IPS-20b (cell line): ENCODE measurements around the gene CCDC185.
"Not testable (repeated sequence)": the region's sequence is repeated elsewhere in the genome, so short reads cannot be mapped to it uniquely, and the experiment has no call there.

Source experiments
- H3K27ac ChIP-seq: one replicate; pipeline ENCODE4 v1.5.1; 2013; ENCODE audit warnings: low read length
- H3K27me3 ChIP-seq: 2 replicates; pipeline ENCODE4 v1.6.1; 2013; ENCODE audit warnings: mild to moderate bottlenecking, low read length, inconsistent platforms; ENCODE audit not compliant: insufficient read depth
- H3K36me3 ChIP-seq: 2 replicates; pipeline ENCODE4 v1.6.1; 2013; ENCODE audit warnings: low read depth, mild to moderate bottlenecking, inconsistent platforms, low read length, moderate library complexity; ENCODE audit not compliant: insufficient read depth
- H3K4me1 ChIP-seq: 2 replicates; pipeline ENCODE4 v1.6.1; 2013; ENCODE audit warnings: mild to moderate bottlenecking, control low read depth, inconsistent platforms, low read length, moderate library complexity; ENCODE audit not compliant: insufficient read depth
- H3K4me3 ChIP-seq: 2 replicates; pipeline ENCODE4 v1.5.1; 2013; ENCODE audit warnings: mild to moderate bottlenecking, low read length, inconsistent platforms
- H3K9ac ChIP-seq: 2 replicates; pipeline ENCODE4 v1.6.1; 2013; ENCODE audit warnings: low read depth, mild to moderate bottlenecking, inconsistent platforms, low read length, moderate library complexity
- H3K9me3 ChIP-seq: 2 replicates; pipeline ENCODE4 v1.6.1; 2013; ENCODE audit warnings: mild to moderate bottlenecking, low read depth, low read length, inconsistent platforms; ENCODE audit not compliant: insufficient read depth

The CCDC185 gene

DNA sequence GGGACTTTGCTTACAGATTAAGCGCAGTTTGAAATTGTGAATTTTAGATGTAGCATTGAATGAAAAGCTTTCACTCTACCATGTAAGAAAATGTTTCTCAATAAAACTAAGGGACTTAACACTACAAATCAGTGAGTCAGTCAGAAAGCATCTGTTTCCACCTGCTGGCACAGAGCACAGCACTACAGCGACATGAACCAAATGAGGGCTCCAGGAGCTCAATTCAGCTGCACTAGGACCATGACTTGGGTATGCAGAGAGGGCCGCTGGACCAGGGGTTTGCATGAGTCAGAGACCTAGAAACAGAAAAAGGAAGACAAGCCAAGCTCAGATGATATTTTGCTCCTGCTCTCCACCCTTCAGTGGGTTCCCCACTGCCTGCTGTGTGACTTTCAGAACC lies 34.4 kb upstream of the CCDC185 start:
- Histone ChIP-seq H3K36me3 (no peaks in the 10 kb centered on the region), H3K4me3 (no peak overlapping the region), H3K4me1 (0 out of 2 replicates have a peak, but pooled peaks cover 7% of the 10 kb centered on the region), H3K27ac (no peak overlapping the region), H3K27me3 (peaks cover 52% of the 10 kb centered on the region), H3K9ac (no peak overlapping the region), H3K9me3 (no peaks in the 10 kb centered on the region)

DNA sequence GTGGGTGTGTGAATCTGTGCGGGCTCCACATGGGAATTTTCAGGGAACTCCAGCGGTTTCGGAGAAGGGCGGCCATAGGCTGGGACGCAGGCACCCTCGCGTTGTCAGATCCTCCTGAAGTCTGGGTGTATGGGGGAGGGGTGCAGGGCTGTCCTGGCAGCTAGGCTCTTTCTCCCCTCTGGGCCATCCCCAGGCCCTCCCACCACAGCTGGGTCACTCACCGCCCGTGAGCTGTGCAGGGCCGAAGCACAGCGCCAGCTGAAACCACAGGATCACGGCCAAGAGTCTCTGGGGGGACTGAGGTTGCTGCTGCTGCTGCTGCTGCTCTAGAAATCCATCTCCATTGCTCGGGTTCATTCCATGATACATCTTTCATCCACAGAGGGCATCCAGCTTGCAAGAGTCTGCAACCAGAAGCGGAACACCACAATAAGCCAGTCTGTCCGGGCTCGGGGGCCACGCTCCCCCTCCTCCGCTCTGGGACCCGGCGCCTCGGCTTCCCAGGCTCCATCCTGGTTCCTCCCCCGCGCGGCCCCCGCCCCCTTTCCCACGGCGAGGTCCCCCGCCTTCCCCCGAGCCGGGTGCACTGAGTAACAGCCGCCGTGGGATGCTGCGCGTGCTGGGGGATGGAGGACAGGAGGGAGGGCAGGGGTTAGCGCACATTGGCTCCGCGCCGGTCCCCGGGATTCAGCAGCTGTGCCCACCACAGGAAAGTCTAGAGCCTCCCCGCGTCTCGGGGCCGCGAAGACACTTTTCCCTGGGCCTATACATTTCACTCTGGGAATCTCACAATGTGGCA lies 30.0 kb upstream of the CCDC185 start:
- peak overlapping the region; percentile 36; the same call in 1 of the 2 replicates for H3K9ac ChIP-seq
- H3K36me3 ChIP-seq = no peaks in the 10 kb centered on the region
- peaks cover 75% of the 10 kb centered on the region for H3K27me3 ChIP-seq
- no peak overlapping the region for H3K27ac ChIP-seq
- peak overlapping the region; percentile 77 for H3K4me3 ChIP-seq
- 0 out of 2 replicates have a peak, but pooled peaks cover 9% of the 10 kb centered on the region for H3K4me1 ChIP-seq
- no peaks in the 10 kb centered on the region for H3K9me3 ChIP-seq

DNA sequence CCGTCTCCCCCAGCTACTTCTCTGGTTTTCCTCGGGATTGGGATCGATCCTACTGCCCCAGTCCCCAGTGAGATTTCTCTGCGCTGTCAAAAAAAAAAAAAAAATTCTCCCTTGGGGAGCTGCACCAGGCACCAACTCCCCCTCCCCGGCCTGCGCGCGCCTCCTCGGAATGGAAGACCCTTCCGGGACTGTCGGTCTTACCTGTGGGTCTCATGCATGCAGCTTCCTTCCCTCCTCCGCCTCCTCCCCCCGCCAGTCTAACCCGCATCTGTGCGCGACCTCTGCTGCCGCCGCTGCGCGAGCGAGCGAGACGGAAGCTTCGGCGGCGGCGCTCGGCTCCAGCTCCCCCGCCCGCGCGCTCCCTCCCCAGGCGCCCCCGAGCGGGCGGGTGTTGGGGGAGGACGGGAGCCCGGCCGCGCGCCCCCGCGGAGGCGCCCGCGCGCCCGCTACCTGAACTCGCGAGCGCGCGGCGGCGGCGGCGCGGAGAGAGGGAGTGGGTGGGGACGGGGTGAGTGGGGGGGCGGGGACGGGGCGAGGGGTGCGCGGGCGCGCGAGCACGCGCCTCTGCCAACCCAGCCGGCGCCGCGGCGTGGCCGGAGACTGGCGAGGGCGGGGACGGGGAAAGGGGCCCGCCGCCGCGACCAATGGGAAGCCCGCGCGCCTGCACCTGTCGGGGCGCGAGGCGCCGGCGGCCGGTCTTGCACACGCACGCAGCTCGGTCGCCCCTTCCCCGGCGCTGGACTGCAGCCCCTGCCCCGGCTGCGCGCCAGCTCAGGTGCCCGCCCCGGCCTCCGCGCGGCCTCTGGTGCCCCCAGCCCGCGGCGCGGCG lies 29.1 kb upstream of the CCDC185 start, which contains the start of gene SUSD4:
TSS of gene SUSD4 (minus strand) at position 321 of the 829 bp plus-strand sequence. CDS start 751 bp downstream, outside the sequence.
- no peaks in the 10 kb centered on the region for H3K9me3 ChIP-seq
- H3K36me3 ChIP-seq = no peaks in the 10 kb centered on the region
- H3K27ac ChIP-seq = no peak within 1 kb of the TSS
- 0 out of 2 replicates have a peak, but pooled peaks cover 7% of the 10 kb centered on the region for H3K4me1 ChIP-seq
- peak within 1 kb of the TSS; percentile 77 for H3K4me3 ChIP-seq
- peaks cover 68% of the 10 kb centered on the region for H3K27me3 ChIP-seq
- peak within 1 kb of the TSS; percentile 36; the same call in 1 of the 2 replicates for H3K9ac ChIP-seq

DNA sequence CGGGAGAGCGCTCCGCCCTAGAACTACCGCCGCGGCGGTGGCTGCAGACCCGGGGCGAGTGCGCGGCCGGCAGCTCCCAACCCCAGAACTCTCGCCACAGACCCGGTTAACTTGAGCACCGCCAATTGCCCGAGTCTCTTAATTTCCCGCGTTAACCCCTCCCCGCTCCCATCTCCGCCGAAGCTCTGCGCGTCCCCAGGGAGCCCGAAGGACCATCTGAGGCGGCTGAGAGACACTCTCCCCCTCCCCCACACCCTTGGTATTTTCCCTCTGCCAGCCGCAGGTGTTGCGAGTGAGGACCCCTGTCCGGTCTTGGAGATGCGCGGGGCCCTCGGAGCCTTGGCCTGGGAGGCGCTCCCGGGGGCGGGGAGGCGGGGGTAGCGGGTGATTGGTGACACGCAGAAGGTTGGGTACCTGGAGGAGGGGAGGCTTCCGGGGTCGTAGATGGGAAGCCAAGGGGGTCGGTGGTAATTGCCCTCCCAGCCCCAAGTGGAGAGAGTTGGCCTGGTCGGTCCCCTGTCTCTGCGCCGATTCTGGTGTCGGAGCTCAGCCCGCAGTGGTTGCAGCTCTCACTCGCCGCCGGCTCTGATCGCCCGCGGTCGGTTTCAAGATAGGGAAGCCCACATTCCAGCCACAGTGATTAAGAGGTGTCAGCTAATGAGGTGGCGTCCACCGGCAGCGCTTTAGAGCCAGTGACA lies 28.4 kb upstream of the CCDC185 start:
- 0 out of 2 replicates have a peak, but pooled peaks cover 7% of the 10 kb centered on the region for H3K4me1 ChIP-seq
- H3K9me3 ChIP-seq = no peaks in the 10 kb centered on the region
- H3K4me3 ChIP-seq = peak overlapping the region; percentile 71
- H3K27ac ChIP-seq = no peak overlapping the region
- H3K9ac ChIP-seq = no peak overlapping the region
- H3K27me3 ChIP-seq = peaks cover 62% of the 10 kb centered on the region
- no peaks in the 10 kb centered on the region for H3K36me3 ChIP-seq

DNA sequence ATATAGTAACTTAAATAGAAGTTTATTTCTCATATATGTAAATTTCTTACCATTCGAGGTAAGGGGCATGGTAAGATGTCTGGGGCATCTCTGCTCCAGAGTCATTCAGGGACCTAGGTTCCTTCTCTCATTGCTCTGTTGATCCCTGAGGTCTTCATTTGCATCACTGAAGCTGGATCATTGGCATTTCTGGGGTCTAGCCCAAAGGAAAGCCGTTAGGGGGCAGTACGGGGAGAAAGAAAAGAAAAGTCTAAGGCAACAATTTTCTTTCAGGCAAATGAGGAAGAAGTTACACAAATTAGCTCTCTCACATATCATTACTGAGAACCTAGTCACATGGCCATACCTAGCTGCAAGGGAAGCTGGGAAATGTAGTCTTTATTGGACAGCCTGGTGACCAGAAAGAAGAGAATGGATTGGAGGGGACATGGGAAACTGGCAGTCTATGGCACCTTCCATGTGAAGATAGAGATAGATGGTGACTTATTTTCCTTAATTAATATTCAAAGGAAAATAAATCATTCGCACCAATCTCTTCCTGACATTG lies 19.1 kb upstream of the CCDC185 start:
- Histone ChIP-seq H3K9ac (no peak overlapping the region), H3K27me3 (no peaks in the 10 kb centered on the region; the same call in 1 of the 2 replicates), H3K4me3 (no peak overlapping the region), H3K36me3 (no peaks in the 10 kb centered on the region), H3K4me1 (no peaks in the 10 kb centered on the region), H3K9me3 (peaks cover 10% of the 10 kb centered on the region; the same call in 1 of the 2 replicates), H3K27ac (no peak overlapping the region)

DNA sequence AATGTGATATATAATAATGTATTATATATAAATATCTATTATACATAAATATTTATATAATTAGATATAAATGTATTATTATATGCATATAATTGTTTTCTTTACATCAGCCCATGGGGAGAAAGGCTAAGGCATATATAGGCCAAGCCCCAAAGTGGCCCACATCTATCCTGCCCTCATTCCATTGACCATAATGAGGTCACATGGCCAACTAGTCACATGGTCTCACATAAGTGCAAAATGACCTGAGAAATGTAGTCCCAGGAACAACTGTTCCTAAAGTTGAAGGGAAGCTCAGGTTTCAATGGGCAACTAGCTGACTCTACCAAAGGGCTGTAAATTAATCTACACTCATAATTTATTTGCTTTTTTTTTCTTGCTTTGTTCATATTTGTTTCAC lies 14.5 kb upstream of the CCDC185 start:
- no peak overlapping the region for H3K27ac ChIP-seq
- H3K9me3 ChIP-seq = 0 out of 2 replicates have a peak, but pooled peaks cover 5% of the 10 kb centered on the region
- no peak overlapping the region for H3K4me3 ChIP-seq
- H3K36me3 ChIP-seq = no peaks in the 10 kb centered on the region
- H3K27me3 ChIP-seq = no peaks in the 10 kb centered on the region; the same call in 1 of the 2 replicates
- H3K4me1 ChIP-seq = no peaks in the 10 kb centered on the region
- H3K9ac ChIP-seq = no peak overlapping the region

DNA sequence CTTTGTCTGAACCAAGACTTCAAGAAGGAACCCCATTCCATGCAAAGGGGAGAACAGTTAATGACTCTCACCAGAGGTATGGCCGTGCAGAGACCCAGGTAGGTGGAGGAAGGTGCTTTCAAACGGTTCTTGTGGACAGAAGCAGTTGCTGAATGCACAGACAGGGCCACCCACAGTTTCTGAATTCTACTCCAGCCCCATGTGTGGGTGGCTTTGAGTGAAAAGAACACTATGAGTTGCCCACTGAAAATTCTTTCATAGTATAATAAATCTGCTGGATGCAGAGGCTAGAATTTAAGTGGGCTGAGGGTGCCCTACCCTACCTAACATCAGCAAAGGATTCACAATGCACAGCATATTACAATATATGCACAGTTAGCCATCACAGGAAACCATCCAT lies 7.2 kb upstream of the CCDC185 start:
- Histone ChIP-seq H3K36me3 (no peaks in the 10 kb centered on the region), H3K4me3 (no peak overlapping the region), H3K9me3 (no peaks in the 10 kb centered on the region), H3K4me1 (no peaks in the 10 kb centered on the region), H3K27ac (no peak overlapping the region), H3K9ac (no peak overlapping the region), H3K27me3 (no peaks in the 10 kb centered on the region)

DNA sequence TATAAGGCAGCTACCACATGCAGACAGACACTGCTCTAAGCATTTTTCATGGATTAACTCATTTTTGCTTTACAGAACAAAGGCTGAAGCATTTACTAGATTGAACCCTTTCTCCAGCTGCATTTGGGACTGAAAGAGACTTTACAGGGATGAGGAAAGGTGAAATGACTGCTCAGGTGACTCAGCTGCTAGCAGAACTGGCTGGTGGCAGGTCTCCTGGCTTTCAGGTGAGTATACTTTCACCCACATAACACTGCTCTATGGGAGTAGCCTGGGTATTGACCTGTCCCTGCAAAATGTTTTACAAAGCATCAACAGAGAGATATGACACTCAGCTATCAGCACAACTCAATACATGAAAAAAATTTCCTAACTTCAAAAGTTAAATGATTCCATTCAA lies 2.6 kb upstream of the CCDC185 start:
- Histone ChIP-seq H3K27ac (no peak overlapping the region), H3K9ac (no peak overlapping the region), H3K4me1 (no peaks in the 10 kb centered on the region), H3K4me3 (no peak overlapping the region), H3K9me3 (no peaks in the 10 kb centered on the region), H3K27me3 (peaks cover 33% of the 10 kb centered on the region), H3K36me3 (no peaks in the 10 kb centered on the region)

DNA sequence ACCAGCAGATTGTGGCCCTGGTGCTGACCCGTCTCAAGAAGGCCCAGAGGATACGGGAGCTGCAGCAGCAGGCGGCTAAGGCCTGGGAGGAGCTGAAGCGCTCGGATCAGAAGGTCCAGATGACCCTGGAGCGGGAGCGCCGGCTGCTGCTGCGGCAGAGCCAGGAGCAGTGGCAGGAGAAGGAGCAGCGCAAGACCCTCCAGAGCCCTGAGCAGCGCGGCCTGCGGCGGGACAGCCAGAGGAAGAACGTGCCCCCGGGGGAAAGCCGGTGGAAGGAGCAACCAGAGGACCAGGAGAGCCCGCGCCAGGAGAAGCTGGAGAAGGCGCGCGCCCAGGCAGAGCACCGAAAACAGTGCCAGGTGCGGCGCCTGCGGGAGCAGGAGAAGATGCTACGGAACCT lies 1.0 kb downstream of the CCDC185 start:
- Histone ChIP-seq H3K9me3 (no peaks in the 10 kb centered on the region), H3K27me3 (peaks cover 33% of the 10 kb centered on the region), H3K27ac (no peak overlapping the region), H3K4me3 (no peak overlapping the region), H3K4me1 (no peaks in the 10 kb centered on the region), H3K9ac (no peak overlapping the region), H3K36me3 (no peaks in the 10 kb centered on the region)

DNA sequence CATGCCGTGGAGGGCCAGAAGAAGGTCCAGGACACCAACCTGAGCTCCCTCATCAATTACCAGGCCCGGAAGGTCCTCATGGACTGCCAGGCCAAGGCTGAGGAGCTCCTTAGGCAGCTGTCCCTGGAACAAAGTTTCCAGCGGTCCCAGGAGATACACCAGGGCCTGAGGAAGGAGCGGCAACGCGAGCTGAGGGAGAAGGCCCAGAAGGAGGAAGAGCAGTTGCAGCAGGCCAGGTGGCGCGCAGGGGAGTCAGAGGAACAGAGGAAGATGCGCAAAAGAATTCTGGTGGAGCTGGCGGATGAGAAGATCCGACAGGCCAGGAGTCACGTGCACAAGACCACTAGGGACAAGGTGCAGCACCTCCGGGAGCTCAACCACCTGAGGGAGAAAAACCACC lies 1.5 kb downstream of the CCDC185 start:
- H3K27me3 ChIP-seq = peaks cover 33% of the 10 kb centered on the region
- no peaks in the 10 kb centered on the region for H3K9me3 ChIP-seq
- H3K4me1 ChIP-seq = no peaks in the 10 kb centered on the region
- no peak overlapping the region for H3K27ac ChIP-seq
- no peaks in the 10 kb centered on the region for H3K36me3 ChIP-seq
- H3K4me3 ChIP-seq = no peak overlapping the region
- H3K9ac ChIP-seq = no peak overlapping the region

DNA sequence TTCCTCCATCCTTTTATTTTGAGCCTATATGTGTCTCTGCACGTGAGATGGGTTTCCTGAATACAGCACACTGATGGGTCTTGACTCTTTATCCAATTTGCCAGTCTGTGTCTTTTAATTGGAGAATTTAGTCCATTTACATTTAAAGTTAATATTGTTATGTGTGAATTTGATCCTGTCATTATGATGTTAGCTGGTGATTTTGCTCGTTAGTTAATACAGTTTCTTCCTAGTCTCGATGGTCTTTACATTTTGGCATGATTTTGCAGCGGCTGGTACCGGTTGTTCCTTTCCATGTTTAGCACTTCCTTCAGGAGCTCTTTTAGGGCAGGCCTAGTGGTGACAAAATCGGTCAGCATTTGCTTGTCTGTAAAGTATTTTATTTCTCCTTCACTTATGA lies 6.2 kb downstream of the CCDC185 start:
- not testable (repeated sequence) for H3K4me3 ChIP-seq, H3K27me3 ChIP-seq, H3K4me1 ChIP-seq, H3K9me3 ChIP-seq, H3K9ac ChIP-seq, H3K36me3 ChIP-seq, H3K27ac ChIP-seq
